GM13976 (cell line): ENCODE data around the gene NEK5.

ENCODE experiments used
- DNase-seq: peaks from one replicate; pipeline ENCODE4 v3.0.0; 2012; ENCODE audit warnings: low spot score
- in situ Hi-C: fragments of 300-500 bp; cut with MboI; formaldehyde crosslinking; loops from one replicate; pipeline ENCODE4 v1.12.0; 2022; ENCODE audit warnings: low sequenced_read_pairs, mixed read lengths, inconsistent platforms; ENCODE audit not compliant: unreplicated experiment
- TF ChIP-seq, protein P1 (sequence below): IDR thresholded peaks from 2 replicates; pipeline ENCODE4 v1.5.1; 2012; ENCODE audit warnings: borderline replicate concordance, mild to moderate bottlenecking; ENCODE audit not compliant: insufficient read depth; ENCODE audit errors: extremely low read depth, missing control alignments, control extremely low read depth

Gene NEK5

DNA sequence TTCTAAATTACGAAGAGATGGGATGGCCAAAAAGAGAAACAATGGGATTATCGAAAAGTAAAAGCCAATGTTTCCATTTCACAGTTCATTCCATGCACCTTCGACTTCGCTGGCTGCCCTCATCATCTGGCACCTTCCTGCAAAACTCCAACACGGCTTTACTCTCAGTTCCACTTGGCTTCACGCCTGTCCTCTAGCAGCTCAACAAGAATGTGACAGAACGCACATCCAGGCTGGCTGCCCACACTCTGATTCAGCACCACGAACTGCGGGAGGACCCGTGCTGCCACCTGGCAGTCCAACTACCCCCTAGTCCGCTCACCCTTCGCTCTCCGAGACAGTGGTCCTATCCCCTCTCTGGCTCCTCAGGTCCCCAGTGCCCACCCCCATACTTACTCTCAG, 129.4 kb downstream of the NEK5 start:
- in situ Hi-C loops = no loop called here
- DNase-seq = no peak
- TF ChIP-seq, protein P1, sequence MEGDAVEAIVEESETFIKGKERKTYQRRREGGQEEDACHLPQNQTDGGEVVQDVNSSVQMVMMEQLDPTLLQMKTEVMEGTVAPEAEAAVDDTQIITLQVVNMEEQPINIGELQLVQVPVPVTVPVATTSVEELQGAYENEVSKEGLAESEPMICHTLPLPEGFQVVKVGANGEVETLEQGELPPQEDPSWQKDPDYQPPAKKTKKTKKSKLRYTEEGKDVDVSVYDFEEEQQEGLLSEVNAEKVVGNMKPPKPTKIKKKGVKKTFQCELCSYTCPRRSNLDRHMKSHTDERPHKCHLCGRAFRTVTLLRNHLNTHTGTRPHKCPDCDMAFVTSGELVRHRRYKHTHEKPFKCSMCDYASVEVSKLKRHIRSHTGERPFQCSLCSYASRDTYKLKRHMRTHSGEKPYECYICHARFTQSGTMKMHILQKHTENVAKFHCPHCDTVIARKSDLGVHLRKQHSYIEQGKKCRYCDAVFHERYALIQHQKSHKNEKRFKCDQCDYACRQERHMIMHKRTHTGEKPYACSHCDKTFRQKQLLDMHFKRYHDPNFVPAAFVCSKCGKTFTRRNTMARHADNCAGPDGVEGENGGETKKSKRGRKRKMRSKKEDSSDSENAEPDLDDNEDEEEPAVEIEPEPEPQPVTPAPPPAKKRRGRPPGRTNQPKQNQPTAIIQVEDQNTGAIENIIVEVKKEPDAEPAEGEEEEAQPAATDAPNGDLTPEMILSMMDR = no peak

DNA sequence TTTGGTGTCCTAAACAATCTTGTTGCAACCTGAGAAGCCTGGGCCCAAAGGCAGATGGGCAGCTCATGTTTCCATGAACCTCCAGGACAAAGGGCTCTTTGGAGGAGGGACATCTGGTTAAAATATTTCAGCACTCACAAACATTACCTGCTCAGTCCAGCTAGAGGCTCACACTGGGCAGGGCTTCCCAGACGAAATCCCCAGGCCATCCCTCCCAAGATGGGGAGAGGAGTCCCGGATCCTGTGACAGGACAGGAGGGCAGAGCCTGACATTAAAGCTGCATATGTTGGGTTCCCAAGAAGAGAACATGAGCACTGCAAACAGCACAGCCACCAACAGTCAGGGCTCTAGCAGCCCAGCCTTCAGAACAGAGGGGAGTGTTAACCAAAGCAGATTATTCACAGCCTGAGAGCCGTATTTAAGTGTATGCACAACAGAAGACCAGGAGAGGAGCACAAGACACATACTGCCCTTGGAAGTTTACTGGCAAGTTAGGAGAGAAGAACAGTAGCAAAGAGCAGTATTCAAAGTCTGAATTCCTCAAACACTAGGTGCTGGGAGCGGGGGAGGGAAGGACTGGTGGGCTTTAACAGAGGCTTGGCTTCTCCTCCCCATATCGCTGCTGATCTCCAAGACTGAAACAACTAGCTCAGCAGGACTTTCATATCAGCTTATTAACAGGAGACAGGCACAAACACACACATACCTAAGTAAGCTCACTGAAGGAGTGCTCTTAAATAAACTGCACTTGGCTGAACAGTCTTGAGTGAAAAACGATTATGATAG, 130.0 kb downstream of the NEK5 start:
- in situ Hi-C loops = no loop called here
- DNase-seq = no peak
- TF ChIP-seq, protein P1 = no peak

- no peak for DNase-seq
- TF ChIP-seq, protein P1 = no peak
- in situ Hi-C loops = no loop called here
Observed at GRCh38 chr13:51997641-51998330, 131.1 kb downstream of the NEK5 start.

DNA sequence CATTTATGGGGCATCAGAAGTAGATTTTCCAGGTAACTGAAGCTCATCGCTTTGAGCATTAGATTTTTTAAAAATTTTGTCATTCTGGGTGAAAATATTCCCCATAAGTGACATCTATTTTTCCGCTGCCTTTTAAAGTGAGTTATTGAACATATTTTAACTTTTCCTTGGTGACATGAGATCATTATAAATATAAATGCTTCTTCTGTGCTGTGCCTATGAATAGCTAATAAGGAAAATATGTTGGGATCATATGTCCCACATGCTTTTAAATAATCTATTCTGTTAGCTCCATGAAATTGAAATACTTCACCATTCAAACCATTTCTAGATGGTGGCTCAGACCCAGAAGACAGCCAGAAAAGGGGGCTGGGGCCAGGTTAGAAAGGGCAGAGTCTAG, 131.7 kb downstream of the NEK5 start:
- TF ChIP-seq, protein P1 = no peak
- no peak for DNase-seq
- in situ Hi-C loops = no loop called here

DNA sequence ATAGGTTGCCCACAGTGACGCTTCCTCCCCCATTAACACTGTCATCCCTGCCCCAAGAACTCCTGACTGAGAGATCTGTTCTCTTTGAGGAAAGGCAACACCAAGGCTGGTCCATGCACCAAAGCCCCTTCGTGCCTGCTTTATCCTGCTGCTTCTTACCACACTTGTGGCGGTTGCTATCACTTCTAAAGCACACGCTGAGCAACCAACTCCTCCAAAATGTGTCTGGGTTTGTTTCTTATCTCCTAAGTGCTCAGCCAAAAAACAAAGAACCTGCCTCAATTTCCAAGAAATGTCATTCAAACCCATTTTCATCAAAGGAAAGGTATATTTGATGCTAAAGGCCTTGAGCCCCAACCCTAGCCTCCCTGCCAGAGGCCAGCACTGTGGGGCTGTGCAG, 132.2 kb downstream of the NEK5 start:
- in situ Hi-C loops = no loop called here
- DNase-seq = no peak
- TF ChIP-seq, protein P1 = no peak

GRCh38 chr13:51995677-51996551, 133.0 kb downstream of the NEK5 start:
- no peak for DNase-seq
- in situ Hi-C loops = no loop called here
- TF ChIP-seq, protein P1 = no peak
